H1 (cell line): ENCODE measurements around the gene KRTAP5-8. TPM values are rescaled to one million over a fixed set of nuclear protein-coding genes. Genes with fewer than 3 reads are reported as not detected.

Source experiments
- CTCF ChIA-PET: fragments of 300-600 bp; sonication (Branson Sonifier 250); formaldehyde crosslinking; loops from one replicate; lab custom pipeline; 2021; ENCODE audit not compliant: partially characterized antibody; lab: Charles Lee
- POLR2A ChIA-PET: fragments of 300-600 bp; sonication (Branson Sonifier 250); formaldehyde crosslinking; loops from one replicate; lab custom pipeline; 2021; ENCODE audit warnings: inconsistent platforms; ENCODE audit not compliant: partially characterized antibody; lab: Charles Lee
- DNase-seq, 2 experiments: peaks; one replicate each; pipeline versions ENCODE4 v3.0.0 to v3.0.0-alpha.2; 2010 to 2022; ENCODE audit warnings: low spot score in 2 of 2, low read depth in 1 of 2, mixed read lengths in 1 of 2
- FAIRE-seq: peaks from 2 replicates; lab custom pipeline; 2011; peaks lifted over from hg19 to GRCh38; lab: Jason Lieb, UNC
- H2AFZ ChIP-seq: 2 replicates; pipeline ENCODE4 v1.8.1; 2012; ENCODE audit warnings: low read length, inconsistent platforms
- H2AK5ac ChIP-seq: 2 replicates; pipeline ENCODE4 v1.6.1; 2013; ENCODE audit warnings: low read depth, low read length
- H2BK120ac ChIP-seq: replicated peaks from 2 replicates; pipeline ENCODE3; 2013; ENCODE audit warnings: low read depth, low read length, inconsistent platforms
- H2BK12ac ChIP-seq: 2 replicates; pipeline ENCODE4 v1.6.1; 2013; ENCODE audit warnings: low read depth, low read length
- H2BK15ac ChIP-seq: 2 replicates; pipeline ENCODE4 v1.6.1; 2013; ENCODE audit warnings: low read length
- H2BK20ac ChIP-seq: 2 replicates; pipeline ENCODE4 v1.6.1; 2013; ENCODE audit warnings: low read length
- H2BK5ac ChIP-seq: 2 replicates; pipeline ENCODE4 v1.6.1; 2013; ENCODE audit warnings: low read depth, low read length
- H3K14ac ChIP-seq: 2 replicates; pipeline ENCODE4 v1.6.1; 2013; ENCODE audit warnings: inconsistent platforms; ENCODE audit not compliant: insufficient read length
- H3K18ac ChIP-seq: 2 replicates; pipeline ENCODE4 v1.6.1; 2013; ENCODE audit warnings: low read length; ENCODE audit errors: extremely low read depth
- H3K23ac ChIP-seq: 2 replicates; pipeline ENCODE4 v1.6.1; 2013; ENCODE audit warnings: inconsistent platforms; ENCODE audit not compliant: insufficient read length
- H3K23me2 ChIP-seq: 2 replicates; pipeline ENCODE4 v1.6.1; 2013; ENCODE audit warnings: low read depth, low read length
- H3K27ac ChIP-seq: 2 replicates; pipeline ENCODE4 v1.6.1; 2011; ENCODE audit warnings: low read depth, low read length, inconsistent platforms
- H3K27me3 ChIP-seq, 4 experiments: replicated peaks in 1 of 4; 1 replicate in 1 of 4; 2 replicates in 3 of 4; pipeline versions ENCODE4 v1.6.1 to v1.8.1; 2011 to 2013; ENCODE audit warnings: low read length in 3 of 4, mild to moderate bottlenecking in 3 of 4, inconsistent platforms in 2 of 4, mixed read lengths in 2 of 4, moderate library complexity in 1 of 4; ENCODE audit not compliant: control insufficient read depth in 3 of 4, insufficient read depth in 3 of 4; ENCODE audit errors: extremely low read depth in 1 of 4
- H3K36me3 ChIP-seq, 4 experiments: 2 replicates each; pipeline versions ENCODE4 v1.6.1 to v1.8.1; 2011 to 2013; ENCODE audit warnings: mild to moderate bottlenecking in 4 of 4, low read length in 3 of 4, moderate library complexity in 2 of 4, control low read depth in 1 of 4, inconsistent platforms in 1 of 4; ENCODE audit not compliant: insufficient read depth in 4 of 4, control insufficient read depth in 2 of 4
- H3K4ac ChIP-seq: replicated peaks from 2 replicates; pipeline ENCODE3; 2013; ENCODE audit warnings: low read length, low read depth, mixed read lengths, inconsistent platforms; ENCODE audit not compliant: insufficient read length
- H3K4me1 ChIP-seq, 4 experiments: replicated peaks in 1 of 4; 1 replicate in 1 of 4; 2 replicates in 3 of 4; pipeline versions ENCODE4 v1.6.1 to v1.8.1; 2011 to 2013; ENCODE audit warnings: low read length in 3 of 4, inconsistent platforms in 2 of 4, mixed read lengths in 1 of 4; ENCODE audit not compliant: insufficient read depth in 4 of 4, control insufficient read depth in 3 of 4
- H3K4me2 ChIP-seq, 2 experiments: 2 replicates each; pipeline versions ENCODE4 v1.6.1 to v1.8.1; 2011 to 2013; ENCODE audit warnings: low read depth in 2 of 2, low read length in 2 of 2, control low read depth in 1 of 2, inconsistent platforms in 1 of 2, mild to moderate bottlenecking in 1 of 2; ENCODE audit not compliant: insufficient read depth in 1 of 2
- H3K4me3 ChIP-seq, 4 experiments: fragments of 200-600, 300-600 bp in 1 of 4; sonication (generic), shearing (Covaris generic), sonication (Bioruptor Twin) in 1 of 4; 2 replicates each; pipeline versions ENCODE4 v1.5.1 to v1.8.1; 2011 to 2016; ENCODE audit warnings: low read length in 4 of 4, low read depth in 3 of 4, control low read depth in 2 of 4, inconsistent platforms in 2 of 4, mild to moderate bottlenecking in 2 of 4, mixed read lengths in 1 of 4, moderate library complexity in 1 of 4; ENCODE audit not compliant: insufficient read depth in 2 of 4; ENCODE audit errors: extremely low read depth in 1 of 4
- H3K56ac ChIP-seq: replicated peaks from 2 replicates; pipeline ENCODE3; 2013; ENCODE audit warnings: low read depth, mild to moderate bottlenecking, mixed read lengths, low read length, inconsistent platforms; ENCODE audit not compliant: insufficient read length
- H3K79me1 ChIP-seq: 2 replicates; pipeline ENCODE4 v1.6.1; 2013; ENCODE audit warnings: low read depth, low read length, control low read depth
- H3K79me2 ChIP-seq, 2 experiments: 2 replicates each; pipeline versions ENCODE4 v1.6.1 to v1.8.1; 2012 to 2013; ENCODE audit warnings: low read length in 2 of 2, mild to moderate bottlenecking in 2 of 2, inconsistent platforms in 1 of 2; ENCODE audit not compliant: insufficient read depth in 2 of 2, control insufficient read depth in 1 of 2
- H3K9ac ChIP-seq, 4 experiments: replicated peaks in 1 of 4; 1 replicate in 1 of 4; 2 replicates in 3 of 4; pipeline versions ENCODE4 v1.6.1 to v1.8.1; 2011 to 2013; ENCODE audit warnings: low read depth in 3 of 4, low read length in 3 of 4, control low read depth in 2 of 4, mild to moderate bottlenecking in 2 of 4, moderate library complexity in 2 of 4, inconsistent platforms in 1 of 4; ENCODE audit errors: extremely low read depth in 1 of 4
- H3K9me3 ChIP-seq, 2 experiments: 2 replicates each; pipeline versions ENCODE4 v1.6.1 to v1.8.1; 2012 to 2013; ENCODE audit warnings: mild to moderate bottlenecking in 2 of 2, moderate library complexity in 2 of 2, control low read depth in 1 of 2, inconsistent platforms in 1 of 2, low read depth in 1 of 2, low read length in 1 of 2, mixed read lengths in 1 of 2; ENCODE audit not compliant: insufficient read depth in 2 of 2
- H4K20me1 ChIP-seq, 2 experiments: replicated peaks in 1 of 2; 2 replicates each; pipeline versions ENCODE3 to v1.8.1; 2011 to 2013; ENCODE audit warnings: inconsistent platforms in 2 of 2, low read length in 2 of 2, mild to moderate bottlenecking in 1 of 2; ENCODE audit not compliant: insufficient read depth in 2 of 2, control insufficient read depth in 1 of 2
- H4K5ac ChIP-seq: 2 replicates; pipeline ENCODE4 v1.6.1; 2013; ENCODE audit warnings: low read length, low read depth, mixed read lengths, inconsistent platforms; ENCODE audit not compliant: insufficient read length
- H4K8ac ChIP-seq: 2 replicates; pipeline ENCODE4 v1.8.0; 2013; ENCODE audit warnings: mild to moderate bottlenecking, moderate library complexity, low read length, inconsistent platforms; ENCODE audit not compliant: insufficient read depth; ENCODE audit errors: extremely low read depth
- H4K91ac ChIP-seq: replicated peaks from 2 replicates; pipeline ENCODE3; 2013; ENCODE audit warnings: low read length, mixed read lengths, inconsistent platforms; ENCODE audit not compliant: insufficient read length
- EZH2 ChIP-seq: fragments of 200-600 bp; sonication (generic); IDR thresholded peaks from 2 replicates; pipeline ENCODE4 v1.7.1; 2012; ENCODE audit warnings: low read depth, mild to moderate bottlenecking, moderate library complexity, low read length, inconsistent platforms; ENCODE audit not compliant: severe bottlenecking
- HDAC2 ChIP-seq, 2 experiments: fragments of 300-600 bp in 1 of 2; sonication (generic) in 1 of 2; IDR thresholded peaks; 2 replicates each; pipeline ENCODE4 v1.6.1; 2011 to 2012; ENCODE audit warnings: low read depth in 2 of 2, low read length in 2 of 2, mild to moderate bottlenecking in 2 of 2, moderate library complexity in 2 of 2, borderline replicate concordance in 1 of 2, inconsistent platforms in 1 of 2
- KDM1A ChIP-seq: fragments of 200-600, 300-600 bp; sonication (generic); IDR thresholded peaks from 2 replicates; pipeline ENCODE4 v1.7.1; 2016; ENCODE audit warnings: mild to moderate bottlenecking, low read length, borderline replicate concordance
- KDM5A ChIP-seq: fragments of 200-600 bp; IDR thresholded peaks from 2 replicates; pipeline ENCODE4 v1.7.1; 2012; ENCODE audit warnings: mild to moderate bottlenecking, low read length, inconsistent platforms, mixed read lengths
- RXRA ChIP-seq: IDR thresholded peaks from 2 replicates; pipeline ENCODE4 v1.6.1; 2011; ENCODE audit warnings: low read depth, mild to moderate bottlenecking, low read length, moderate library complexity; ENCODE audit not compliant: insufficient read depth
- WGBS, 2 experiments: shearing (Covaris generic) in 1 of 2; methylation state at CpG; one replicate each; pipeline versions ENCODE4 v1.1.6 to v1.1.7; 2013 to 2015; ENCODE audit warnings: low lambda C conversion rate in 2 of 2, mixed read lengths in 2 of 2, inconsistent platforms in 1 of 2, low coverage in 1 of 2, missing lambda C conversion rate in 1 of 2; ENCODE audit not compliant: insufficient replicate concordance in 2 of 2, insufficient coverage in 1 of 2, insufficient read length in 1 of 2; ENCODE audit errors: extremely low coverage in 1 of 2, missing lambda C conversion rate in 1 of 2; 5-methylcytosine and 5-hydroxymethylcytosine counted together
- polyA plus RNA-seq, 7 experiments: library from polyadenylated mRNA; depleted of rRNA in 3 of 7; stranded (reverse) in 5 of 7; unstranded in 2 of 7; fragments of >200 nt in 5 of 7; fragments of 200-250 nt in 2 of 7; gene quantifications; 1 replicate in 5 of 7; 2 replicates in 1 of 7; 4 replicates in 1 of 7; pipeline versions ENCODE4 v1.2.1 to v1.2.3, GENCODE V29; 2011 to 2013; ENCODE audit warnings: missing spikeins in 2 of 7, mixed read lengths in 2 of 7
- total RNA-seq: library from RNA; stranded (reverse); fragmentation: NEBNext Ultra II Directional; extraction: Animal tissue kit (Norgen Biotek cat#: 25700); gene quantifications from 2 replicates; pipeline ENCODE4 v1.2.1, GENCODE V29; 2021

Gene KRTAP5-8
- total and polyA plus RNA-seq, 2 of the 8 experiments (the other 6 are each of a cell fraction or from before 2014, with no cell fraction given): not detected

- Histone ChIP-seq H3K23ac (no peak overlapping the region), H2AK5ac (no peak overlapping the region), H2BK12ac (no peak overlapping the region), H2BK5ac (no peak overlapping the region), H4K5ac (no peak overlapping the region), H3K56ac (no peak overlapping the region), H3K79me1 (no peaks in the 10 kb centered on the region), H3K4me2 (no peak overlapping the region), H3K79me2 (no peaks in the 10 kb centered on the region), H4K8ac (no peak overlapping the region), H3K18ac (no peak overlapping the region), H2BK15ac (no peak overlapping the region), H2BK20ac (no peak overlapping the region), H3K36me3 (no peaks in the 10 kb centered on the region), H2BK120ac (no peak overlapping the region), H4K91ac (no peak overlapping the region), H3K4me3 (no peak overlapping the region), H3K4ac (no peak overlapping the region), H2AFZ (no peak overlapping the region), H3K27me3 (peaks cover 0 to 2% (median 0%) of the 10 kb centered on the region in 4 experiments; a peak in 2 of 7 replicates), H3K4me1 (peaks cover 0 to 8% (median 3%) of the 10 kb centered on the region in 4 experiments; a peak in 5 of 7 replicates), H3K14ac (no peak overlapping the region), H4K20me1 (no peaks in the 10 kb centered on the region), H3K9me3 (no peaks in the 10 kb centered on the region), H3K27ac (no peak overlapping the region), H3K23me2 (no peaks in the 10 kb centered on the region), H3K9ac (no peak overlapping the region)
- FAIRE-seq (no peak), DNase-seq (no peak)
- ChIA-PET POLR2A (interaction anchor here (0.9 kb wide), 1 partner anchor 18 kb away, joined by 4 read pairs; no protein-coding TSS in a partner anchor), CTCF (interaction anchor here (0.8 to 3.4 kb wide), 11 partner anchors 10 to 139 kb away, joined by 3 to 37 read pairs (median 5); partner anchors contain the start of genes KRTAP5-11 and KRTAP5-9)
- whole genome bisulfite sequencing, 2 experiments: 91% methylated on average over 4 of the region's 4 CpGs; no CpG with 5 or more reads in 1 of the 2 experiments
- TF ChIP-seq HDAC2 (IDR thresholded peaks at IDR 0.05; ENCODE audit: borderline replicate concordance in 1 of 2, low read depth in 2 of 2, low read length in 2 of 2) (no peak), RXRA (no peak), KDM1A (no peak), EZH2 (no peak), KDM5A (no peak)
Observed at GRCh38 chr11:71564430-71564829, 26.6 kb downstream of the KRTAP5-8 start.
